NCI-H460 (cell line): ENCODE results near the gene MYO5C. TPM values are rescaled to one million over a fixed set of nuclear protein-coding genes. Genes with fewer than 3 reads are reported as not detected.

Source experiments
- DNase-seq: peaks from one replicate; pipeline ENCODE4 v3.0.0-alpha.2; 2016; ENCODE audit warnings: low read depth; ENCODE audit errors: extremely low read depth
- total RNA-seq: library from RNA; depleted of rRNA; stranded (reverse); fragments of >200 nt; shearing (Covaris generic); gene quantifications from 2 replicates; pipeline ENCODE4 v1.2.3, GENCODE V29; 2014

MYO5C gene
- total RNA-seq, 1 experiment from 2014 or later, result 14.9 TPM

DNA sequence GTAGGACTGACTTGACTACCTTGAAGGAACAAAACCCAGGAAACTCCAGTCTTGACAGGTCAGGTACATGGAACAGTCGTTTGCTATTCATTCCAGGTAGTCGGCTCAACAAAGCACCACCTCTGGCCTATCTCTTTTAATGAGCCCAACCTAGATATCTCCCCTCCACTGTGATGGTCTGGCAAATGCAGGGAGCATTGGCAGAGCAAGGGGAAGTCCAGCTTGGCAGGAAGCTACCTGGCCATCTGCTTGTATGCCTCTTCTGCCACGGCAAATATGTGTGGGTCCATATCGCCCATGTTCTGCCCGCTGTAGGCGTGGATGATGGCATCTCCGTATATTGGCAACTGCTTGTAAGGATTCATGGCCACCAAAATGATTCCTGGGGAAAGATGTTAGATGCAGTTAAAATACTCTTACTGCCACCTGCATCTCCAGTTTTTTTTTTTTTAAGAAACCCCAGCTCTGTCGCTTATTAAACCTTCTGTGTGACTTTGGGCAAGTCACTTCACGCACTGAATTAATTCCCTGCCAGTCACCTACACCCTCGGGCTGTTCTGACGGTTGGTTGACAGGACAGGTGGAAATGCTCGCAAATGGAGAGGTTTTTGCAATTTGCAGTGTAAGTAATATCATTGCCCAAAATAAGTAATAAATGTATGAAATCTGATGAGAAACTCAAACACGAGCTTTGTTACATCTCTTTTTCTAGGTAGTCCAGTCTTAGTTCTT lies 16.8 kb downstream of the MYO5C start:
- DNase-seq, result no peak

DNA sequence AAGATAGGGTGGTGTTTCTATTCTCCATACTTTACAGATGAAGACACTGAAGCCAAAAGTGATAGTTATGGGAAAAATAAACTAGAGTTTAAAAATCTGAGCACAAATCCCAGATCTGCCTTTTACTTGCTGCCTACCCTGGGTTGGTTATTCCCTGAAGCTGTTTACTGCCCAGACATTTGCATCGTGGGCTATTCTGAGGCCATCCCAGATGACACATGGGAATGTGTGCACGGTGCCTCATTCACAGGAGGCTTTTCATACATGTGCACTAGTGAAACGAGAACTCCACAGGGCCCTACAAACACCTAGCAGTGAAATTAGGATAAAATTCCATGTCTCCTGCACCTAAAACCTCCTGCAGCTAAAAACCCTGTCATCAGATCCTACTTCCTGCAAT lies 17.5 kb downstream of the MYO5C start:
- DNase-seq, result no peak

DNA sequence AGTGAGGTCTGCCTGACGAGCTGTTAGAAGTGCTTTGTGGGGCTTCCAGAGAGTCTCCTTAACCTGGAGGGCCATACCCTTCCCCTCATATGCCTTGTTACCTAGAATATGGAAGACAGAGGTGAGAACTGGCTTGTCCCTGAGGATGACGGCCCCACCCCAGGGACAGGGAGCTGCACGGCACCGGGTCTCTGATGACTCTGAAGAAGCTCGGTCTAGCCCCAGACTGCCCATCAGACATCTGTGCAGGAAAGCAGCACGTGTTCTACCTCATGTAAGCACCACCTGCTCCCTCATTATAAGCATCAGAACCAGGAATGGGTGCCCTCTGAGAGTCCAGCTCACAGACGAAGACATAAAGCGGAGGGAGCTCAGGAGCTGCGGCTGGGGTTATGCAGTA lies 18.0 kb downstream of the MYO5C start:
- no peak for DNase-seq

DNA sequence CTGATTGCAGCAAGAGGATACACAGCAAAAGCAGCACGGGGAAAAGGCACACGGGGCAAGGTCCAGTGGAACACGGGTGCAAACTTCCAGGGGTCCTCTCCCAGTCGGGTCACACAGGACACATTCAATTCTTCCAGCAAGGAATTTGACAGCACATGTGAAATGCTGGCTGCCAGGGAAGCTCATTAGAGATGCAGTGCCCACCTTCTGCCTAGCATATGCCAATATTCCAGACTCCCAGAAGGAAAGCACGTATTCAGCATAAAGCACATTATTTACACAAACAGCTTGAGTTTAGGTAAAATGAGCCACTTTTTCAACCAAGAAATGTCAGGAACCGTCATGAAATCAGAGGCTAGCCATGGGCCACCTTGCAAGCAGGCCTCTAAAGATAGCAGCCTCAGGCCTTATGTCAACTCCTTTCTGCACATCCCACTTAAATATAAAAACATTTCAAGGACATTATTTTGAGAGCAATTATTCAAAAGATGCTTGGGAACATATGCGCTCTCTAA lies 19.3 kb downstream of the MYO5C start:
- no peak for DNase-seq

DNA sequence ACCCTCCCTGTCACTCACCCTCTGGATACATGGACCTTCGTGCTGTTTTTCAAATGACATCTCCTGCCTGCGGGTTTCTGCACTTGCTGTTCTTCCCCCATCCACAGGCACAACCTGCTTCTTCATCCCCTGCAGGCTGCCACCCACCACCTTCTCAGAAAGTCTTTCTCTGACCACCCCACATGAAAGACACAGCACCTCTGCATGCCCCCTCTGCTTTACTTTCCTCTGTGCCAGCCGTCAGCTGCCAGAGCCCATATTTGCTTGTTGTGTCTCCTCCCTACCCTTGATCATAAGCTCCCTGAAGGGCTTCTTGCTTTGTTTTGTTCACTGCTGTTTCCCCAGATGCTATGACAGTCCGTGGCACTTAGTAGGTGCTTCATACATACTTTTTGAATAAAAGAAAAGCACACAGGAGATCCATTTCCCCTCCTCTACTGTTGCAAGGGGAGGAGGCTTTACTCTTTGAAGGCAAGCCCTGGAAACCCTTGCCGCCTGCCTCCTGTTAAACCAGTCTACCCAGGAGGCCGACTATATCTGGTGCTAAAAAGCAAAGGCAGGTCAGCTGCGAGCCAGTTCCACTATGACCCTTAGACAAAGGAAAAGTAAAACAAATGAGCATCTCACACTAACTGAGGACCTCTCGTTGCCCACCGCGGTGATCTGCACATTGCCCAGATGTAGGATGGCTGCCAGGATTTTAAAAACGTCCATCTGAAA lies 31.9 kb downstream of the MYO5C start:
- no peak for DNase-seq

DNA sequence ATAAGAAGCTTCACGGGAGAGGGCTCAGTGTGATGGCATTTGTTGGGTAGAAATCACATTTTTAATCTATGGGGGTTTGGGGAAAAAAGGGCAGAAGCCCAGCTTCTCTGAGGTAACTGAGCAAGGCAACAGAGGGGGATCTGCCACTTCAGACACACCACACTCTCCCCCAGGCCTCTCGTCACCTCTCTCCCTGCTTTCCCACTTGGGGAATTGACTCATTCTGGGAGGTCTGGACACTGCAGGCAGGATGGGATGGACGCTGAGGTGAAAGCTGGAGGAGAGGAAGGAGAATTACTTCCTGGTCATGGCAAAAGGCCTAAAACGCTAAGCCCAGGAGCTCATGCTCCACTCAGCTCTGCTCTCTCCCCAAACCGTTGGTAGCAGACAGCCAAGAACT lies 33.2 kb downstream of the MYO5C start:
- DNase-seq, result no peak

DNA sequence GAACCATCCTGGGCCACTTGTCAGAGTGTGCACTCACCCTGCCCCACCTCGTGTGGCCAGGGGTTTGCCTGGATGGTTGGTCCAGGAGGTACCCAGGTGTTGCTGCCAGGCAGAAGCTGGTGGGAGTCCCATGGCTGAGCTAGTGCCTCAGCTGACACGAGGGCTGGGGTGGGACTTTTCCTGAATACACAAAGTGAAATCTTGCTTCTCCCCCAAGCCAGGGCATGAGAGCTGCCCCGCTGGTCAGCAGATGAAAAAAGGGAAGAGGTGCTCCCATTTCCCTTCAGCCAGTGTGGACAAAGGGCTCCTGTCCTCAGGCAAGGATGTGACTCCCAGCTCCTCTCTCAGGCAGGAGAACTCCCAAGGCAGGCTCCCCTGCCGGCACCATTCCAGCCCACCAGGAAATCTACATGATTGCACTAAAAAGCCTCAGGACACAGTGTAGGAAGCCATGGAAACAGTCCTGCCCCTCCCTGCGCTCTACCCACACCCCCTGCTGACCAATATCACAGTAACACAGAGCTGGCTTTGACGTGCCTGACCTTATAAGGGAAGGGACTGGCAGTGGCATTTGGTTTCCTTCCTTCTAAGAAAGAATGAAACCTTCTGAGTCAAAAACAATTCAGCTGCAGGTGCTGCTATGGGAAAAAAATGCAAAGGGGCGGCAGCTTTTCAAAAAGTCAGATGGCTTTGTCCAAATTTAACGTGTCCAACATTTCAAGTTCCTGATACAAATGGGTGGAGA lies 33.9 kb downstream of the MYO5C start:
- DNase-seq, result peak; percentile 64

DNA sequence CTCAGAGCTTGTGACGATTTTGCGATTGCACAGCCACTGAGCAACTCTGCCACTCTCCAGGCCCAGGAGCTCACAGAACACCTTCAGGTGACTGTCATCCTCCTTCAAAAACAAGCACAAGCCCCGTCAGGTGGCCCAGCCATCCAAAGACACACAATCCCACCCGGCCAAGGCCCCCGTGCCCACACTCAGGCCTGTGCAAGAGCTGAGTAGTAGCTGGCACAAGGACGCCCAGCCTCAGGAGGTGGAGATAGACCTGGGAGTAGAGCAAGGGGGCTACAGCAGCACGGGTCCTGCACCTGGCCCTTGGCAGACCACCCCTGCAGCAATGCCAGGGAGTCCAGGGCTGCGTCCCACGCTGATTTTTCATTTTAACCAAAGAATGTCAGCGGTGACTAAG lies 34.6 kb downstream of the MYO5C start:
- no peak for DNase-seq

DNA sequence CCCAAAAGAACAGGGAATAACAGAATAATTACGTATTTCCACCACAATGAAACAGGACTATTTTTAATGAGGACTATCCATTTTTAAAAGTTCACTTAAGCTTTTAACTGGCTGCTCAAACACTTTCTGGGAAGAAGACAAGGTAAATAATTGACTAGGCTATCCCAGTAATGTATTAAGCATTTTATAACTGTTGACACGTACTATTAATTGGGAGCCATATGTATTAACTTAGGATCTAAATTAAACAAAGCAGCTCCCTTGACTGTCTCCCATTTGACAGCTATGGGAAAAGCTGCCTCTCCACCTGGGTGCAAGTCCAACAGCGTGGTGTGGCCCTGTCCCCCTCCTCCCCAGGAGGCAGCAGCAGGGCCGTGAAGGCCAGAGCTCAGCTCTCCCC lies 36.1 kb downstream of the MYO5C start:
- no peak for DNase-seq

DNA sequence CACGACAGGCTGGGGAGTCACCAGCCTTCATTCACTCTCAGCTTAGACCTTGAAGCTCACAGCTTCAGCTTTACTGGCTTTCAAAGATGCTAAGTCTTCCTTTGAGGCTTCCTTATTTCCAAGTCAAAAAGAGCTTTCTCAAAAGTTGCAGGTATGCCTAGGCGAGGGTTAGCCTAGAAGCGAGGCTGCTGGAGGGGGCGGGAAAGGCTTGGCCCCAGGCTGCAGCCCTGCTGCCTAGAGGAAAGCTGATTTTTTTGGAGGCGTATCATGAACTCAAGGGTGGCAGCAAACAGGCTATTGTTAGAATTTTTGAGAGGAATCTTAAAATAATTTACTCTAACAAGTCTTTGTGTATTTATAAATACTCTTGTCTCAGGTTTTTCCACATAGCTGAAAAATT lies 37.1 kb downstream of the MYO5C start:
- no peak for DNase-seq

DNA sequence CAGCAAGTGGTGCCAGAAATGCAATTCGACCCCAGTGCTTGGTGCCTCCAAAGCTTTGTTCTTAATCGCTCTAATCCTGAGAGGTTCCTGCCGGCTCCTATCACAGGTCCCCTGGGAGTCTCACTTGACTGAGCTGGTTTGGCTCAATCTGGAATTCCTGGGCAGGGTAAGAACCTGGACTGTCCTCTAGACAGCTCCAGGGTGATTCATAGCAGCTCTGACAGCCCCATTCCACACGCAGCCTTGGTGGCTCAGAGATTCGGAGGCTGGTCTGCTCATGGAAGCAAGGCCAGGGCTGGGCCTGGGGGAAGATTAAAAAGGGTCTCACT lies 37.9 kb downstream of the MYO5C start:
- no peak for DNase-seq

DNA sequence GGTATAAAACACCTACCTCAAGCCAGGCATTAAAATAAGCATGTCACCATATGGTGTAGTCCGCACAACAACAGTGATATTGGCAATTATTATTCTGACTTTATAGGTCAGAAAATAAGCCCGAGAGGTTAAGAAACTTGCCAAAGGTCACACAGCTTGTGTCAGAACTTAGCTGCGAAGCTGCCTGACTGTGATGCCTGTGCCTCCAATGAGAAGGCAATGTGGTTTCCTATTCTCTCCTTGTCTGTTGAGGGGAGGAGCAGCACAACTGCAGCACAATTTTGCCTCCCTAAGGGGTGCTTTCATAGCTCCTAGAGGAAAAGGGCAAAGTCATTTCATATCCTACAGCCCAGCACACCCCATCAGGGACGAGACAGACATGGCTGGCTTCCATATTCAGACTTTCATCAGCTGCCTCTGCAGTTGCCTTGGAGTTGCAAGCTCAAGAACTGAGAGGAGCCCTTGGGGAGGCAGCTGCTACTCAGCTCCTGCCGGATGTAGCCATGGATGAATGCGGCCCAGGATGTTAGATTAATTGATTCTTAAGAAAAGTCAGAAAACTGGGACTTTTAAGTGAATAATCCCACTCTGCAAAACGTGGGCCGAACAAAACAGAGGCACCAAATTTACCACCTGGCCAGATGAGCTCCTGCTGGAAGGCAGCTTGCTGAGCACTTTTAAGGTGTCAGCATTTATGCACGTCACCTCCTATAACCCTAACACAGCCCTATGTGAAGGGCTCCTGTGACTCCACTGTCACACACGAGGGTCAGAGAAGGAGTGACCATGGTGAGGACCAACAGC lies 38.5 kb downstream of the MYO5C start:
- no peak for DNase-seq

DNA sequence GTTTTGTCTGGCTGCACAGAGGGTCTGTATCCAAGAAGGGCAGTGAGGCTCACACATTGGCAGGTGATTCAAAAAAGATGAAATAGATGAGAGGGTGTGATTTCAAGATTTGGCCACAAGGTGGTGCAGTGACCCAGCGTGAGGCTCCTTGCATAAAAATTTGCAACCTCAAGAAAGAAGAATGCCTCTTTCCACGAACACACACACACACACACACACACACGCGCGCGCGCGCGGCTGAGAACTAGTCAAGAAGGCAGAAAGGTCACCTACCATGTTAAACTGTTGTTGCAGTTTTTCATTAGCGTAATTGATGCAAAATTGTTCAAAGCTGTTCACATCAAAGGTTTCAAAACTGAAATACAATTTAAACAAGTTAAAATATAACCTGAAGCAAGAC lies 39.2 kb downstream of the MYO5C start:
- peak; percentile 79 for DNase-seq

DNA sequence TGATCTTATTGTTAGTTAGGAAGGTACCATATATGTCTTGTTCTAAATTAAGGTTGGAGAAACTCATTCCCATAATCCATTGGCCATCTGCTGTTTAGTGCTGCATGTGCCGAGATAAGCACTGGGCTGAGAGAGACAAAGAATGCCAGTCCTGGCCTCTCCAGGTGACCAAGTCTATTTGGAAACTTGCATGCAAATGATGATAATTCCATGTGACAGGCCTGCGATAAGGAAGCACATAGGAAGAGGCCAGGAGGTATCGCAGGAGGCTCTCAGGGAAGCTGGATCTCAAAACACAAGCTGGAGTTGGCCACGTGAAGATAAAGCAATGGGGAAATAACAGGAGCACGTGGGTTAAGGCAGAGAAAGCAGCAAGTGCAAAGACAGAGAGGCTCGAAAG lies 39.7 kb downstream of the MYO5C start:
- no peak for DNase-seq

DNA sequence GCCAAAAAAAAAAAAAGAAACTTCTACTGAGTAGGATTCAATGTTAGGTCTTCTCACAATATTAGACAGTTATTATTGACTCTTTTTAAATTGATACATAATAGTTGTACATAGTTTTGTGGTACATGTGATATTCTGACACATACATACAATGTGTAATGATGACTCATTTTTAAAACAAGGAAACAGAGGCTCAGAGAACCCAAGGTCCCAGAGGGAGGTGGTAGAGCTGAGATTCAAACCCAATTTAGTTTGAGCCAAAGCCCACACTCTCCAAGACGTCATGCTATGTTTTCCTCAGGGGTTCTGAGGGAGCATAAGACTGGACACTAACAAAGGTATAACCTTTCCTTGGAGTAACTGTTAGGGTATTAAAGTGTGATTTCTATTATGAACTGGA lies 40.6 kb downstream of the MYO5C start:
- DNase-seq, result peak; percentile 24

DNA sequence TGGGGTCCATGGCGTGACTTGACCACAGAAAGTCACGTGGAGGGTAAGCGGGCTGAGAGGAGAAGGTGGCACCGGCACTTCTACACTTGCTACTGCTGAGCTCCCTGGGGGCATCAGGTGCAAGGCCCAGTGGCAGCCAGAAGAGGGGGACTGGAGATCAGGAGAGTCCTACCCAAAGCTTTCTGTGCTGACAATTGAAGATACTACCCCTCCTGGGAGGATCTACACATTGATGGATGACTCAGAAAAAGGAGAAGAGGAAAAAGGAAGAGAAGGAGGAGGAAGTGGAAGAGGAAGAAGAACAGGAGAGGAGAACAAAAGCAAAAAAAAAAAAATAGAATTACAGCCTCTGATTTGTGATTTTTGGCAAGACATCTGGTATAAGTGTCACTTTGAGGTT lies 41.2 kb downstream of the MYO5C start:
- DNase-seq, result no peak

DNA sequence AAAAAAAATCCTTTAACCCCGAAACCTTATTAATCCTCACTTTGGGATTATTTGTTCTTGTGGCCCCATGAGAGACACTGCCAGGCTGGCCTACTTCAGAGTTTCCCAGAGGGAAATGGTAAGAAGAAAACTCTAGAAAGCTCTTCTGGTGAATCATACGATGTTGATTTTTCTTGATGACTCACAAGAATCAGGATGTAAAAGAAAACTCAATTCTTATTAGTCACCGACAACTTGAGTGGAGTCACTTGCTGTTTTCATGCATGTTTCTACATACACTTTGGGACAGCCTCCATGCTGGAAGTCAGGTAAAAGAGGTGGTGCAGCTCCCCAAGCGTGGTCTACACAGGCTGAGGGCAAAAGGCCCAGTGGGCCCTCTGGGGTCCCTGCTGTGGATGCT lies 42.8 kb downstream of the MYO5C start:
- DNase-seq, result peak; percentile 89

DNA sequence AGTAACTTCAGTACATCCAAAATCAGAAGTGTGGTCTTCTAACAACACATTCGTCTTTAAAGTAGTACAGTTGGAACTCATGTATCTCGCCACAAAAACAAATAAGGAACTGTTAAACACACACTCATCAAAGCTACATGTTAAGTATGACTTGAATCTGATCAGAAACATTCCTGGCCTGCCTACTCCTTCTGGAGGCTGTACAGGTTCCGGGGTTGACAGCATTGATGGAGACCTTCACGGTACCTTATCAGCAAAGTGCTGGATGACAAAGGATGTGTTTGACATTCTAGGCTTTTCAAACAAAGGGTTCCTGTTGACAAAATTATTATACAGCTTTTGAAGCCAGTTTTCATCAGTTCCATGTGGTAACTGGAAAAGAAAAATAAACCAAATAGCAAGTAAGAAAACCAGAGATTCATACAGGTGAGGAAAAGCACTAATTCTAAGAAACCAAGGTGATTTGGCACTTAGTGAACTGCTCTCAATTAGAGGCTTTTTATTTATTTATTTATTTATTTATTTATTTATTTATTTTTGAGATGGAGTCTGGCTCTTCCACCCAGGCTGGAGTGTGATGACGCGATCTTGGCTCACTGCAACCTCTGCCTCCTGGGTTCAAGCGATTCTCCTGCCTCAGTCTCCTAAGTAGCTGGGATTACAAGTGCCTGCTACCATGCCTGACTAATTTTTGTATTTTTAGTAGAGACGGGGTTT lies 44.3 kb downstream of the MYO5C start:
- DNase-seq, result no peak

DNA sequence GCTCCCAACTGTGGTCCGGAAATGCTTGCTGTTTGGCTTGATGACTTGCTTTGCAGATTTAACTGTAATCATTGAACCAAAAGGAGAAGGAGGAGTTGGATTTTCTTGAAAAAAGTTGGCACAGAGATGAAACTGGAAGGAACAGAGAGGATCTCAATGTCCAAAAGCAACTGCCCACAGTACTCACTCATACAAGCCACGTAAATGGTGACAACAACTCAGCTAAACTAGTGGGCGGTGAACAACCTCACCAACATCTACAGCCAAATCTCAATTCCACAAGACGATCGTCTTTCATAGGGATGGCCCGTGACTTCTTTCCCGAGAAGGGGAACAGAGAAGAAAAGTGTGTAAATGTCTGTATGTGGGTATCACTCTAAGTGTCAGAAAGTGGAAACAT lies 48.1 kb downstream of the MYO5C start:
- no peak for DNase-seq
